Measurements from ENCODE around the gene ZFAND4.

- TF ChIP-seq POLR2A (IDR thresholded peaks at IDR 0.05) (no peak), CTCF (IDR thresholded peaks at IDR 0.05) (no peak)
These were observed 87.4 kb downstream of the ZFAND4 start for GRCh38 chr10:45585131-45585530.
